ENCODE measurements around the gene HNRNPU.
"Not testable (repeated sequence)": the region's sequence is repeated elsewhere in the genome, so short reads cannot be mapped to it uniquely, and the experiment has no call there.

GRCh38 chr1:244833260-244833659, 31.1 kb downstream of the HNRNPU start:
- not testable (repeated sequence) for TF ChIP-seq CTCF (IDR thresholded peaks at IDR 0.05; ENCODE audit: low read length); EZH2 (optimal IDR thresholded peaks at IDR 0.05; ENCODE audit: low read depth, low read length)

All from MM.1S (cell line).